ENCODE results near the gene BLOC1S6. TPM values are rescaled to one million over a fixed set of nuclear protein-coding genes. Genes with fewer than 3 reads are reported as not detected.

The BLOC1S6 gene
- total RNA-seq, 2 experiments from 2014 or later, result 68.5 TPM

DNA sequence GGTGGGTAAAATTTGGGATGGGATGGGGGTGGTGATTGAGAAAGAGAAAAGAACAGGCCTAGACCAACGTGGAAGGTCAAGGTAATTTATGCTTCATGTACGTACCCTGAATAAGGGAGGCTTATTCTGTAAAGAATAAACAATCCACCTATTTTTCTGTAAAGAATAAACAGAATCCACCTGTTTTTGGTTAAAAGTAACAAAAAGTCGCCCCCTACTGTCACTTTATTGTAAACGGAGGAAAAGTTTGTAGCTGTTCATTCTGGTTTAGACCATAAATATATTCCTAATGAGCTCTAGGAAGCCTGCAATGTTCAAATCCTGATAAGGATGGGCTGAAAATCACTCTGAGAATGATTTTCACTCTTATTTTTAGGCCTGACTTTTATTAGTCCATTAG lies 24.1 kb downstream of the BLOC1S6 start:
- DNase-seq (peak in 3 of 14 experiments; percentile 30 to 37 (median 33)), ATAC-seq (ENCODE audit: poor library complexity) (no peak)
- Mint-ChIP-seq H3K4me1 (ENCODE audit: low read depth) (no peaks in the 10 kb centered on the region), H3K36me3 (ENCODE audit: low read depth) (peaks cover 21% of the 10 kb centered on the region), H3K9me3 (no peaks in the 10 kb centered on the region), H3K27me3 (no peaks in the 10 kb centered on the region), H3K4me3 (no peak overlapping the region), H3K27ac (no peak overlapping the region)
- Histone ChIP-seq H3K4me3 (ENCODE audit: low read length) (no peak overlapping the region), H3K36me3 (ENCODE audit: insufficient read depth, low read length) (peaks cover 12% of the 10 kb centered on the region), H3K27ac (ENCODE audit: low read depth in 1 of 2, low read length in 2 of 2) (no peak overlapping the region), H3K4me1 (ENCODE audit: insufficient read depth, low read length) (no peaks in the 10 kb centered on the region), H3K27me3 (ENCODE audit: control insufficient read depth in 1 of 2, insufficient read depth in 2 of 2, low read length in 2 of 2) (no peaks in the 10 kb centered on the region), H3K9me3 (ENCODE audit: control insufficient read depth in 1 of 2, insufficient read depth in 1 of 2, low read length in 2 of 2) (no peaks in the 10 kb centered on the region)
- POLR2A ChIA-PET, result interaction anchor here (1.0 kb wide), 1 partner anchor 24 kb away, joined by 3 read pairs; the partner anchor contains the start of gene BLOC1S6
- intact Hi-C loops (cut with DNase I, micrococcal nuclease), result loop anchor here in 1 of 2 experiments (5.0 to 10.0 kb wide), 2 partner anchors 89 to 447 kb away; partner anchors contain the start of gene SLC30A4
- TF ChIP-seq CTCF (IDR thresholded peaks at IDR 0.05), result peak; percentile 50
- CTCF ChIA-PET, result interaction anchor here (0.6 to 1.0 kb wide), 4 partner anchors 22 to 969 kb away, joined by 3 to 5 read pairs (median 4); no protein-coding TSS in a partner anchor

DNA sequence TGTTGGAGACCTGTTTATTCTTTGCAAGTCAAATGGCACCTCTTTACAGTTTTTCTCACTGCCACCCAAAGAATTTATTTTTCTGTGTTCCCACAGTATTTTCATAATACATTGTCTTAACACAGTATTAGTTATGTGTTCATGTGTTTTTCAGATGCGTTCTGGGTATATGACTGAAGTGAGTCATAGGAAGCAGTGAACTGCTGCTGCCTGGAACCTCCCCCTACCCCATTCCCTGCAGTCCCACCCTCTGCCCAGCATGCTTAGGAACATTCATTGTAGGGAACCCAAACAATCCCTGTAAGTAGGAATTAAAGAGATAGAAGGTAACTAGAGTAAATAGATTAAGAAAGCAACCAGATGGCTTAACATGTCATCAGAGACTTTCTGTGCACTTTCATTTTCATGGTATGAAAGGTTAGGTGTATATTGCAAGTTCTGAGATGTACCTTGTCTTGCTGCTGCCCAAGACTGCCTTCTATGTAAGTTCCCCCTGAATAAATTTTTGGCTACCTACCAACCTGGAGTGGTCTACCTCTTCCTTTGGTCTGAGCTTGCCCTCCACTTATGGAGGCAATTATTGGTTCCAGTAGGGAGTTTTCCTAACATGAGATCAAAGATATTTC lies 25.7 kb downstream of the BLOC1S6 start:
- TF ChIP-seq CTCF (IDR thresholded peaks at IDR 0.05), result no peak
- Histone ChIP-seq H3K4me3 (ENCODE audit: low read length) (no peak overlapping the region), H3K36me3 (ENCODE audit: insufficient read depth, low read length) (peaks cover 4% of the 10 kb centered on the region), H3K9me3 (ENCODE audit: control insufficient read depth in 1 of 2, insufficient read depth in 1 of 2, low read length in 2 of 2) (no peaks in the 10 kb centered on the region), H3K27me3 (ENCODE audit: control insufficient read depth in 1 of 2, insufficient read depth in 2 of 2, low read length in 2 of 2) (no peaks in the 10 kb centered on the region), H3K4me1 (ENCODE audit: insufficient read depth, low read length) (no peaks in the 10 kb centered on the region), H3K27ac (ENCODE audit: low read depth in 1 of 2, low read length in 2 of 2) (no peak overlapping the region)
- ChIA-PET POLR2A (no interaction called here), CTCF (interaction anchor here (0.7 to 1.6 kb wide), 3 partner anchors 26 to 155 kb away, joined by 3 to 5 read pairs (median 4); partner anchors contain the start of gene BLOC1S6)
- no peak overlapping the region for H3K4me3 Mint-ChIP-seq
- no peaks in the 10 kb centered on the region for H3K27me3 Mint-ChIP-seq
- H3K27ac Mint-ChIP-seq, result no peak overlapping the region
- H3K4me1 Mint-ChIP-seq (ENCODE audit: low read depth), result no peaks in the 10 kb centered on the region
- DNase-seq, result no peak
- intact Hi-C loops (cut with DNase I, micrococcal nuclease), result loop anchor here in 1 of 2 experiments (1.0 to 10.0 kb wide), 4 partner anchors 91 to 448 kb away; partner anchors contain the start of gene SLC30A4
- H3K36me3 Mint-ChIP-seq (ENCODE audit: low read depth), result peaks cover 12% of the 10 kb centered on the region
- no peak for ATAC-seq (ENCODE audit: poor library complexity)
- H3K9me3 Mint-ChIP-seq, result no peaks in the 10 kb centered on the region

DNA sequence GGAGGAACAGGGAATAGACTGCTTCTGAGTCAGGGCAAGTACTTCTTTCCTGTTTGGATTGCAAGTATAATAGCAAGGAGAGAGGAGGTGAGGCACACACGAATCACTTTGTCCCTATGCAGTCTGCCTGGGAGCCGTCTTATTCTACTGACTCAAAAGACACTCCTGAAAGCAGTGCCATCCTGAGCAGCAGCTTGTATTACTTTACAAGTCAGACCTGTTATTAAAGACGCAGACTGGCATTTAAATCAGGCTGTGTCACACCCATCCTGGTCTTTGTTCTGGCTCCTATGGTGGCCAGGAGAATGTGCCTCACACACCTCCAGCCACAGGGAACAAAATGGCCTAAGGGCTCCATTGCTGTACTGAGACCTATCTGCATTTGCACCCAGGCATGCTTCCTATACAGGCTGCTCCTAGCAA lies 29.7 kb downstream of the BLOC1S6 start:
- POLR2A ChIA-PET, result interaction anchor here (0.6 to 1.2 kb wide), 2 partner anchors 21 to 30 kb away, joined by 3 read pairs; partner anchors contain the start of gene BLOC1S6
- no peaks in the 10 kb centered on the region for H3K4me1 ChIP-seq (ENCODE audit: insufficient read depth, low read length)
- CTCF ChIA-PET, result no interaction called here
- Mint-ChIP-seq H3K27ac (no peak overlapping the region), H3K4me3 (no peak overlapping the region), H3K4me1 (ENCODE audit: low read depth) (no peaks in the 10 kb centered on the region), H3K36me3 (ENCODE audit: low read depth) (no peaks in the 10 kb centered on the region), H3K27me3 (no peaks in the 10 kb centered on the region), H3K9me3 (no peaks in the 10 kb centered on the region)
- H3K27me3 ChIP-seq (ENCODE audit: control insufficient read depth in 1 of 2, insufficient read depth in 2 of 2, low read length in 2 of 2), result no peaks in the 10 kb centered on the region
- H3K4me3 ChIP-seq (ENCODE audit: low read length), result no peak overlapping the region
- intact Hi-C loops (cut with DNase I, micrococcal nuclease), result loop anchor here in 1 of 2 experiments (10.0 kb wide), 1 partner anchor 452 kb away; no protein-coding TSS in a partner anchor
- DNase-seq (no peak), ATAC-seq (ENCODE audit: poor library complexity) (no peak)
- no peak for TF ChIP-seq CTCF (IDR thresholded peaks at IDR 0.05)
- H3K27ac ChIP-seq (ENCODE audit: low read depth in 1 of 2, low read length in 2 of 2), result no peak overlapping the region
- H3K36me3 ChIP-seq (ENCODE audit: insufficient read depth, low read length), result no peaks in the 10 kb centered on the region
- H3K9me3 ChIP-seq (ENCODE audit: control insufficient read depth in 1 of 2, insufficient read depth in 1 of 2, low read length in 2 of 2), result no peaks in the 10 kb centered on the region
